Esophagus squamous epithelium (tissue), 4 donors: ENCODE data around the gene WDR26.
"Not testable (repeated sequence)": the region's sequence is repeated elsewhere in the genome, so short reads cannot be mapped to it uniquely, and the experiment has no call there.

Experiments used
- CTCF ChIP-seq, 6 experiments: fragments of 450-650 bp in 4 of 6; fragments of 200-600 bp in 2 of 6; sonication (generic) in 2 of 6; IDR thresholded peaks; one replicate each; pipeline ENCODE4 v1.5.1; 2016 to 2019; ENCODE audit warnings: antibody characterized with exemption in 6 of 6, mild to moderate bottlenecking in 4 of 6, moderate library complexity in 4 of 6
- POLR2A ChIP-seq, 4 donors: fragments of 450-650 bp; IDR thresholded peaks; one replicate each; pipeline ENCODE4 v1.6.1; 2017; ENCODE audit warnings: antibody characterized with exemption in 4 of 4, mild to moderate bottlenecking in 4 of 4, moderate library complexity in 3 of 4

DNA sequence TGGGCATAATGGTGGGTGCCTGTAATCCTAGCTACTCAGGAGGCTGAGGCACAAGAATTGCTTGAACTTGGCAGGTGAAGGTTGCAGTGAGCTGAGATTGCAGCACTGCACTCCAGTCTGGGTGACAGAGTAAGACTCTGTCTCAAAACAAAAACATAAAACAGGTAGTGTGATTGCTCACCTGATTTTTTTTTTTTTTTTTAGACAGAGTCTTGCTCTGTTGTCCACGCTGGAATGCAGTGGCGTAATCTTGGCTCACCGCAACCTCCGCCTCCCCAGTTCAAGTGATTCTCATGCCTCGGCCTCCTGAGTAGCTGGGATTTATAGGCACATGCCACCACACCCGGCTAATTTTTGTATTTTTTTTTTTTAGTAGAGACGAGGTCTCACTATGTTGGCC lies 48.6 kb upstream of the WDR26 start:
- TF ChIP-seq CTCF, POLR2A (IDR thresholded peaks at IDR 0.05): not testable (repeated sequence)
